Endothelial cell (in vitro differentiated cells): Measurements from ENCODE around the gene HCRTR2. TPM values are rescaled to one million over a fixed set of nuclear protein-coding genes. Genes with fewer than 3 reads are reported as not detected.

Experiments used
- DNase-seq: peaks from one replicate; pipeline ENCODE4 v3.0.0; 2021; ENCODE audit warnings: low spot score
- H3K27ac Mint-ChIP-seq: one replicate; pipeline ENCODE4 v1.8.0; 2021; ENCODE audit warnings: mixed read lengths, inconsistent platforms; ENCODE audit not compliant: unreplicated experiment
- H3K27me3 Mint-ChIP-seq: one replicate; pipeline ENCODE4 v1.8.0; 2021; ENCODE audit warnings: mild to moderate bottlenecking, moderate library complexity, mixed read lengths, inconsistent platforms; ENCODE audit not compliant: unreplicated experiment
- H3K36me3 Mint-ChIP-seq: one replicate; pipeline ENCODE4 v1.8.0; 2021; ENCODE audit warnings: mild to moderate bottlenecking, low read depth, mixed read lengths, inconsistent platforms; ENCODE audit not compliant: unreplicated experiment
- H3K4me1 Mint-ChIP-seq: one replicate; pipeline ENCODE4 v1.8.0; 2021; ENCODE audit warnings: mild to moderate bottlenecking, mixed read lengths, inconsistent platforms; ENCODE audit not compliant: unreplicated experiment
- H3K4me3 Mint-ChIP-seq: one replicate; pipeline ENCODE4 v1.8.0; 2021; ENCODE audit warnings: mild to moderate bottlenecking, mixed read lengths, inconsistent platforms; ENCODE audit not compliant: unreplicated experiment
- H3K9me3 Mint-ChIP-seq: one replicate; pipeline ENCODE4 v1.8.0; 2021; ENCODE audit warnings: mixed read lengths, inconsistent platforms; ENCODE audit not compliant: unreplicated experiment
- total RNA-seq: library from RNA; stranded (reverse); fragmentation: NEBNext Ultra II Directional; extraction: Animal tissue kit (Norgen Biotek cat#: 25700); gene quantifications from one replicate; pipeline ENCODE4 v1.2.1, GENCODE V29; 2021; ENCODE audit not compliant: unreplicated experiment
- TF ChIP-seq, protein P1 (sequence below): fragments of 200-600 bp; sonication (generic); IDR thresholded peaks from one replicate; pipeline ENCODE4 v1.5.0; 2021; ENCODE audit warnings: antibody characterized with exemption; ENCODE audit not compliant: unreplicated experiment

The HCRTR2 gene
- total RNA-seq, 1 donor from 2014 or later = not detected

DNA sequence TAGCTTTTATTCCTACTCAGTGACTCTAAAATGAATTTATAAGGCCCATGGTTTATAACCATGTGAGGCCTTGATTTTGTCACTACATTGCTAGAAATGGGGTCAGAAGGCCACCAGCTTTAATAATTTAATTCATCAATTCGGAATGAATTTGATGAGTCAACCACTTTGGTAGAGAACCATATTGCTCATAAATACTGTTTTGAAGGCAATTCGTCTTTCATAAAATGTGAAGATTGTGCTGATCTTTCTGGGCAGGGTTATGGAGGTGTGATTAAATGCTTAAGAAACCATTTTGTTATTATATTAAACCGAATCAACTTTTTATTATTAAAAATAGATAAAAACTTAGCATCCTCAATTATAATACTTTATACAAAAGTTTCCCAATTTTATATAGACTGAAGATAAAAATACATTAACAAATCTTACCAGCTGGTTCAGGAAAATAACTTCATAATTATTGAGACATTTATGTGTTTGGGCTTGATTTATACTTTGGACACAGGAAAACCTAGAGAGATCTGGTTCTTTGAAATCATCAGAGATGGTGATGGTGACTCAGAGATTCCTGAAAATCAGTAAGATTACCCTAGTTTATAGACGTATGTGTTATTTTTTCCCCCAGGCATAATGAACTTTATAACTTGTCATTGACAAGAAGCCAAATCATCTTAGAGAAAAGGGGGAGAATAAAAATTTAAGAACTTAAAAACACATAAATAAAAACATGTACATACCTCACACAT, 10.6 kb downstream of the HCRTR2 start:
- Mint-ChIP-seq H3K4me3 (no peak overlapping the region), H3K9me3 (no peaks in the 10 kb centered on the region), H3K4me1 (no peaks in the 10 kb centered on the region), H3K27me3 (no peaks in the 10 kb centered on the region), H3K36me3 (no peaks in the 10 kb centered on the region), H3K27ac (no peak overlapping the region)
- no peak for DNase-seq
- TF ChIP-seq, protein P1, sequence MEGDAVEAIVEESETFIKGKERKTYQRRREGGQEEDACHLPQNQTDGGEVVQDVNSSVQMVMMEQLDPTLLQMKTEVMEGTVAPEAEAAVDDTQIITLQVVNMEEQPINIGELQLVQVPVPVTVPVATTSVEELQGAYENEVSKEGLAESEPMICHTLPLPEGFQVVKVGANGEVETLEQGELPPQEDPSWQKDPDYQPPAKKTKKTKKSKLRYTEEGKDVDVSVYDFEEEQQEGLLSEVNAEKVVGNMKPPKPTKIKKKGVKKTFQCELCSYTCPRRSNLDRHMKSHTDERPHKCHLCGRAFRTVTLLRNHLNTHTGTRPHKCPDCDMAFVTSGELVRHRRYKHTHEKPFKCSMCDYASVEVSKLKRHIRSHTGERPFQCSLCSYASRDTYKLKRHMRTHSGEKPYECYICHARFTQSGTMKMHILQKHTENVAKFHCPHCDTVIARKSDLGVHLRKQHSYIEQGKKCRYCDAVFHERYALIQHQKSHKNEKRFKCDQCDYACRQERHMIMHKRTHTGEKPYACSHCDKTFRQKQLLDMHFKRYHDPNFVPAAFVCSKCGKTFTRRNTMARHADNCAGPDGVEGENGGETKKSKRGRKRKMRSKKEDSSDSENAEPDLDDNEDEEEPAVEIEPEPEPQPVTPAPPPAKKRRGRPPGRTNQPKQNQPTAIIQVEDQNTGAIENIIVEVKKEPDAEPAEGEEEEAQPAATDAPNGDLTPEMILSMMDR = no peak

DNA sequence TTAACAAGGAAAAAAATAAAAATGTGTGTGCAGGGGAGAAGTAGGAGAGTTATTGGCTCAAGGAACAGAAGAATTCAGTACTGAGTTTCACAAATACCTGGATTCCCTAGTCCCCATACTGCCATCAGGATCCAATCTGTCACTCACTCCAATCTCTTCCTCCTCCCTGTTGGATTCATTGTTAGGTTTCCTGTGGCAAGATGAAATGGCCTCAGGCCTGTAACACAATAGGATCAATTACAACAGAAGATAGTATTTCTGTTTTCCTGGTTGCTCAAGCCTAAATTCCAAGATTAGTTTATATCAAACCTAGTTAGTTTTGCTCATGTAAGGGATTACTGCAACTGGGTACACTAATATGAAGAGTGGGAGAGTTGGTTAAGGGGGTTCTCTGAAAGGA, 24.4 kb downstream of the HCRTR2 start:
- no peaks in the 10 kb centered on the region for H3K4me1 Mint-ChIP-seq
- TF ChIP-seq, protein P1 = no peak
- no peaks in the 10 kb centered on the region for H3K36me3 Mint-ChIP-seq
- H3K27ac Mint-ChIP-seq = no peak overlapping the region
- no peak overlapping the region for H3K4me3 Mint-ChIP-seq
- H3K9me3 Mint-ChIP-seq = no peaks in the 10 kb centered on the region
- no peak for DNase-seq
- H3K27me3 Mint-ChIP-seq = no peaks in the 10 kb centered on the region

DNA sequence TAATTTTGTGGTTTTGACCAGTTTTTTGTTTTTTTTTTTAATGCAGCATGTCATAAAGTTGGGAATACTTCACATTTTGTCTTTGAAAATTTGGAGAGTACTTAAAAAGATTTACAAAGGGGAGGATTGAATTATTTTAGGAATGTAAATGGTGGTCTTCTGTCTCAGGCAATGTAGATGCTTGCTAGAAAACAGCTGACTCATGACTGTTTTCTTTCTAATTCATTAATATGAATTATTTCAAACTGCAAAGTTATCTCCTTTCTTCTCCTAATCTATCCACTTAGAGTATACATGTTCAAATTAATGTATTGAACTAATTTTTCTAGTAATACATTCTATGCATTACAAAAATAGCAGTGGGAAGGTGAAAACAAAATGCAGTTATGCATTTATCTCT, 24.9 kb downstream of the HCRTR2 start:
- TF ChIP-seq, protein P1 = no peak
- Mint-ChIP-seq H3K27me3 (no peaks in the 10 kb centered on the region), H3K4me1 (no peaks in the 10 kb centered on the region), H3K27ac (no peak overlapping the region), H3K9me3 (no peaks in the 10 kb centered on the region), H3K4me3 (no peak overlapping the region), H3K36me3 (no peaks in the 10 kb centered on the region)
- DNase-seq = no peak

DNA sequence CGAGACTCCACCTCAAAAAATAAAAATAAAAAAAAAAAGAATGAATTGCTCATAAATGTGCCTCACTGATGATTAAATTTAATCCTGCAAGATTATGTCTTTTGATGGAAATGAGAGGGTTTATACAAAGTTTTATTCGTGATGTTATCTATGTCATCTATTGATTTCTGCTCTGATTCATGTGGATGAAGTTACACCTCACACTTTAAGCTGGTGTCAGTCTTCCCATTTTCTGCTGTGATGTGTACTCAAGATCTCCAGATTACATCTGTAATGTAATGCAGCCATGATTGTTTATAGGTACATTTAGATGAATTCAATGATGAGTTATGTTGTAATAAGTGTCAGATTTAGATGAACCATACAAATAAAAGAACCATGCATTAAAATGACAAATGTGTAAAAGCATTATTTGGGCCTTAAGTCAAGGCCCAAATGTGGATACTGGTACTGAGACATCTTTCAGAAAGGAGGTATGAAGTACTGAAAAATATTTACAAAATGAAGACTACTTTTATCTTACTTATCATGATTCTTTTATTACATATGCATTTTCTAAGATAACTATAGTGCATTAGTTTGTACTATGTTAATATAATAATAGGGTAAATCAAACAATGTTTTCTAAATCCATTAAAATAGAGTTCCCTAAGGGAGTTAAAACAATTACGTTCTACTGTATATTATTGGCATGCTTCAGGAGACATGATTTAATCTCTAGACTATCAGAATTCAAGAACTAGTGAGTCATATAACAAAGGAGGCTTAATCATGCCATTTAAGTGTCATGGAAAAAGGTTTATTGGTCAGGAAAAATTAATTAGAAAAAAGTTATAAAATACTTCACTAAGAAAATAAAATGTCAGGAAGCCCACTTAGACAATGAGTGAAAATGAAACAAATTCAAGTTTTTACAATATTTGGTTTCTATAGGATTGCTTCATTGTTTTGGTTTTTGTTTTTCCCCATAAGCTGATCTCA, 34.5 kb downstream of the HCRTR2 start:
- Mint-ChIP-seq H3K27ac (no peak overlapping the region), H3K4me3 (no peak overlapping the region), H3K27me3 (no peaks in the 10 kb centered on the region), H3K36me3 (no peaks in the 10 kb centered on the region), H3K4me1 (no peaks in the 10 kb centered on the region), H3K9me3 (no peaks in the 10 kb centered on the region)
- DNase-seq = no peak
- TF ChIP-seq, protein P1 = no peak
